Measurements from ENCODE around the gene SMOC1. TPM values are rescaled to one million over a fixed set of nuclear protein-coding genes. Genes with fewer than 3 reads are reported as not detected.

Gene SMOC1
- total RNA-seq, 1 experiment from 2014 or later, result 0.68 TPM

DNA sequence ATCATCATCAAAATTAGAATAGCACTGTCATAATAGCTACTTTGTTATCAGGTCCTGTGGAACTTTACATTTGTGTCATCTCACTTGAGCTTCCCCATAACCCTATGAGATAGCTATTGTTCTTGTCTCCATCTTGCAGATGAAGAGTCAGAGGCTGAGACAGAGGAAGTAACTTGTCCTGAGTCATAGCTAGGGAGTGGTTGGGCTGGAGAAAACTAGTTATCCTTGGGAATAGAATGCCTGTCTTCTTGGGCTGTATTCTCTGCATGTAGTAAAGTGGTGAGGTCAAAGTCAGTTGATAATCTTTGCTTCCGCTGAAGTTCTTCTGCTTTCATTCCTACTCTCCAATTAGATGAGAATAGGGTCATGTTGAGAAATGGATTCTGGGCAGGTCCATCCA lies 117.0 kb downstream of the SMOC1 start:
- Histone ChIP-seq H4K91ac (ENCODE audit: insufficient read length, low read depth, low read length) (no peak overlapping the region), H3K4me1 (ENCODE audit: insufficient read depth, low read length) (no peaks in the 10 kb centered on the region), H4K5ac (ENCODE audit: insufficient read length, low read depth, low read length) (no peak overlapping the region), H3K4me2 (ENCODE audit: insufficient read depth, insufficient read length, low read length) (no peak overlapping the region), H3T11ph (ENCODE audit: low read length) (no peak overlapping the region), H2AFZ (ENCODE audit: low read length) (no peak overlapping the region), H3K56ac (ENCODE audit: insufficient read length, low read depth, low read length) (no peak overlapping the region), H4K20me1 (ENCODE audit: control insufficient read depth, insufficient read depth, insufficient read length) (no peaks in the 10 kb centered on the region), H2BK15ac (ENCODE audit: low read depth, low read length) (no peak overlapping the region), H3K79me1 (ENCODE audit: insufficient read depth, low read depth, low read length, poor library complexity, severe bottlenecking) (no peaks in the 10 kb centered on the region), H3K4ac (ENCODE audit: low read depth, low read length) (no peak overlapping the region), H4K8ac (replicated peaks; ENCODE audit: insufficient read length, low read depth, low read length) (no peak overlapping the region), H3K23ac (ENCODE audit: insufficient read length, low read depth, low read length) (no peak overlapping the region), H3K79me2 (ENCODE audit: insufficient read depth, low read length) (no peaks in the 10 kb centered on the region), H2BK5ac (ENCODE audit: insufficient read length, low read length) (no peak overlapping the region), H3K18ac (ENCODE audit: insufficient read length, low read depth, low read length) (no peak overlapping the region), H3K27me3 (ENCODE audit: insufficient read depth, low read length) (no peaks in the 10 kb centered on the region), H2BK12ac (ENCODE audit: insufficient read length, low read depth, low read length) (no peak overlapping the region), H3K27ac (ENCODE audit: insufficient read length, low read depth, low read length) (no peak overlapping the region), H2BK20ac (ENCODE audit: low read depth, low read length, poor library complexity, severe bottlenecking) (no peak overlapping the region), H3K23me2 (ENCODE audit: insufficient read length, low read depth, low read length, poor library complexity, severe bottlenecking) (no peaks in the 10 kb centered on the region), H2AK5ac (ENCODE audit: insufficient read length, low read length) (no peak overlapping the region), H3K9ac (ENCODE audit: extremely low read depth, insufficient read length, low read length) (no peak overlapping the region), H2BK120ac (ENCODE audit: low read depth, low read length, poor library complexity, severe bottlenecking) (no peak overlapping the region), H3K14ac (ENCODE audit: insufficient read depth, low read length) (no peak overlapping the region), H3K9me3 (ENCODE audit: control insufficient read depth, low read depth, low read length) (no peaks in the 10 kb centered on the region)
- no peaks in the 10 kb centered on the region for H3K36me3 Mint-ChIP-seq (ENCODE audit: insufficient read depth in 1 of 3, low read depth in 3 of 3)
- H3K9me3 Mint-ChIP-seq, result no peaks in the 10 kb centered on the region
- peaks cover 8% of the 10 kb centered on the region for H3K27me3 Mint-ChIP-seq (ENCODE audit: low read depth)
- peaks cover 5 to 10% of the 10 kb centered on the region in 2 experiments for H3K4me1 Mint-ChIP-seq
- TF ChIP-seq, protein P1, sequence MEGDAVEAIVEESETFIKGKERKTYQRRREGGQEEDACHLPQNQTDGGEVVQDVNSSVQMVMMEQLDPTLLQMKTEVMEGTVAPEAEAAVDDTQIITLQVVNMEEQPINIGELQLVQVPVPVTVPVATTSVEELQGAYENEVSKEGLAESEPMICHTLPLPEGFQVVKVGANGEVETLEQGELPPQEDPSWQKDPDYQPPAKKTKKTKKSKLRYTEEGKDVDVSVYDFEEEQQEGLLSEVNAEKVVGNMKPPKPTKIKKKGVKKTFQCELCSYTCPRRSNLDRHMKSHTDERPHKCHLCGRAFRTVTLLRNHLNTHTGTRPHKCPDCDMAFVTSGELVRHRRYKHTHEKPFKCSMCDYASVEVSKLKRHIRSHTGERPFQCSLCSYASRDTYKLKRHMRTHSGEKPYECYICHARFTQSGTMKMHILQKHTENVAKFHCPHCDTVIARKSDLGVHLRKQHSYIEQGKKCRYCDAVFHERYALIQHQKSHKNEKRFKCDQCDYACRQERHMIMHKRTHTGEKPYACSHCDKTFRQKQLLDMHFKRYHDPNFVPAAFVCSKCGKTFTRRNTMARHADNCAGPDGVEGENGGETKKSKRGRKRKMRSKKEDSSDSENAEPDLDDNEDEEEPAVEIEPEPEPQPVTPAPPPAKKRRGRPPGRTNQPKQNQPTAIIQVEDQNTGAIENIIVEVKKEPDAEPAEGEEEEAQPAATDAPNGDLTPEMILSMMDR (conservative IDR thresholded peaks at IDR 0.05), result no peak
- H3K4me3 Mint-ChIP-seq, result no peak overlapping the region
- WGBS (ENCODE audit: extremely low coverage, insufficient read length, low lambda C conversion rate), result no CpG with 5 or more reads among the region's 1 CpG
- H3K27ac Mint-ChIP-seq, result no peak overlapping the region
- no peak for DNase-seq

Measured in H9 (cell line).